Measurements from ENCODE around the gene GFI1B. TPM values are rescaled to one million over a fixed set of nuclear protein-coding genes. Genes with fewer than 3 reads are reported as not detected.
"Not testable (repeated sequence)": the region's sequence is repeated elsewhere in the genome, so short reads cannot be mapped to it uniquely, and the experiment has no call there.

The GFI1B gene
- polyA plus RNA-seq, 3 donors = 0.71 to 0.91 (median 0.78) TPM

DNA sequence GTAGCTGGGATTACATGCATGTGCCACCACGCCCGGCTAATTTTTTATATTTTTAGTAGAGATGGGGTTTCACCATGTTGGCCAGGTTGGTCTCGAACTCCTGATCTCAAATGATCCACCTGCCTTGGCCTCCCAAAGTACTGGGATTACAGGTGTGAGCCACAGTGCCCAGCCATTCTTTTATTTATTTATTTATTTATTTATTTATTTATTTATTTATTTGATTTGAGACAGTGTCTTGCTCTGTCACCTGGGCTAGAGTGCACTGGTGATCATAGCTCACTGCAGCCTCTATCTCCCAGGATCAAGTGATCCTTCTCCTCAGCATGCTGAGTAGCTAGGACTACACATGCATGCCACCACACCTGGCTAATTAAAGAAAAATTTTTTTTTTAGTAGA is 10.6 kb upstream of the GFI1B start:
- DNase-seq = not testable (repeated sequence)

DNA sequence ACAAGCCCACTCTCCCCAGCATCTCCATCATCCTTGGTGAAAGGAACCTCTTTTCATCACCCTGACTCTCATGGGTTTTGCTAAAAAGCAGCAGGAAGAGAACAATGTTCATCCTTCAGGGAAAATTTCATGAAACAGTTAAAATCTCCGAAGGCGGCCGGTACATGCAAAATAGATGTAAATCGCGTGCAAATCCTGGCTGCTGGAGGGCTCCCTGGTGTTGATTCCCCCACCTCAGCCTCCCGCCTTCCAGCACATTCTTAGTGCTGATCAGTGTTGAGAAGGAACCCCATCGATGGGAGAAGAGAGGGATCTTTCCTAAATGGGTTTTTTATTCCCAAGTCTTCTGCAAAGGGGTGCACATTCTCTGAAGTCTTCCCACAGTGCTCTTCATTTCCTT is 8.7 kb upstream of the GFI1B start:
- no peak for DNase-seq

DNA sequence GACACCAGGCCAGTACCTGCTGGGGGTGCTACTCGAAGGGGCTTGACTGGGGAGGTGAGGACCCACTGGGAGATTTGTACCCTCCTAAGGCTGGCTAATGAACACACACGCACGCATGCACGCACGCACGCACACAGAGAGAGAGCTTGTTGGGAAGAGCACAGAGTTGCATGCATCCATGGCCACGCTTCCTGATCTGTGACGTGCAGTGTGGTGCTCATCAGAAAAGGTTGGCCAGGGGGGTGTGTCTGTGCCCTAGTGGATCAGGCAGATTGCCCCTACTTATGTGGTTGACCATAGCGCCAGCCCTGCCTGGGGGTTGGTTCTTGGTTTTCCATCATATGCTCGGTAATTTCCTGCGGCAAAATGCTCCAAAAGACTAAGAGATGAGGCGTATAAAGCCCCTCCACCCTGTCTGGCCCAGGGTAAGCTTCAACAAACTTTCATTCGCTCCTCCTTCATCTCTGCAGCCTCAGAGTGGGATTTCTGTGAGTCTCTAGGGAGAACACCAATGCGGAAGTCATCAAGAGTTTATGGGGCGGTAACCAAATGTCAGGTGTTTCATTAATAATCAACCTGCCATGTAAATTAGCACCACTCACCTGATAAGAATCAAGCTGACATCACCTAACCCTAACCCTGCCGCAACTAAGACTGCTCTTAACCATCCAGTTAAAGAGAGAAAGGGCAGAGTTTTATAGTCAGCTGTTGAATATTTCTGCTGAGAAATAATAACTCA is 8.0 kb upstream of the GFI1B start:
- DNase-seq = peak; percentile 64

DNA sequence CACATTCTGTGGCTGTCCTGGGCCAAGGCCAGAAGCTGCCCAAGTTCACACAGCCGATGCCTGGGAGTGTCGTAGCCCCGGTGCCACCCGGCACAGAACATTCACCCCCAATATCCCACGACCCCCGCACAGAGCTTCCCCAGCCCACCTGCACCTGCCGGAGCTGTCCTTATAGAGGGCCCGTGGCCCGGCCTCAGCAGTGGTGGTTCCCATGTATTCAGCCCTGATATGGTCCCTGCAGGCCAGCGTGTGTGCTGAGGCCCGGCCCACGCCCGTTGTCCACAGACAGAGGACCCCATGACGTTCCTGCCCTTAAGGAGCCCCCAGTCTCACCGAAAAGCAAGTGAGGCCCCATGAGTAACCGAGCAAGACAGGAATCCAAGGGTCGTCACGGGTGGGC is 5.3 kb upstream of the GFI1B start:
- no peak for DNase-seq

- no peak for DNase-seq
Measured at GRCh38 chr9:132973713-132974112, 4.8 kb upstream of the GFI1B start.

- no peak for DNase-seq
Measured at GRCh38 chr9:132975961-132976360, 2.5 kb upstream of the GFI1B start.

GRCh38 chr9:132976571-132976970 is 1.9 kb upstream of the GFI1B start:
- DNase-seq = no peak

- no peak for DNase-seq
Measured at GRCh38 chr9:132978112-132978450, 413 bp upstream of the GFI1B start.

DNA sequence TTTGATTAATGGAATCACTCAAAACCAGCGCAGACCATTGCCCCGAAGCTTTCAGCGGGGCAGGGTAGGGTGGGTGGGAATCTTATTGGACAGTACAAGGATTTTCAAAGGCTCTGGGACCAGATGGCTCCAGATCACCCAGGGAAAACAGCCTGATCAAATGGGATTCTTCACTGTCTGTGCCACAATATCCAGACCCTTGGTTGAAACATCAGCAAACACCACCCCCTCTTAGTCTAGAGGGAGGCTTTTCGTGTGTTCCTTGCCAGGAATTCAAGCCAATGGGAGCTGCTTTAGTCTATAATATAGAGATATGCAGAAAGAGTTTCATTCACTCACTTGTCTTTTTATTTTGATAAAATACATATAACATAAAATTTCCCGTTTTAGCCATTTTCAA is 1.7 kb downstream of the GFI1B start:
- no peak for DNase-seq

DNA sequence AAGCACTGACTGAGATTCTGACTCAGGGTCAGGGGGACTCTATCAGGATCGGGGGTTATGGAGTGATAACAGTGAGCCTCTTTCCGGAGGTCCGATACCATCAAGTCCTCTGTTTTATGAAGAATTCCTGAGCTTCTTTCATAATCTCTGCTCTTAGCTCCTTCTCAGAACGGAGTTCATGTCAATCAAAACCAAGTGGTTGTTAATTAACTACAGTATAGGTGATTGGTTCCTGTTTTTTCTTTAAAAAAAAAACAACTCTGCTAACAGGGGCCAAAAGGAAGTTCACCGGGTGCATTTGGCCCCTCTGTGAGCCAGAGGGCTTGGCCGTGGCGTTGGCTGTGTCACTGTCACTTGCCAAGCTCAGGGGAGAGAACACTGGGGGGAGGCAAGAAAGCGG is 4.0 kb downstream of the GFI1B start:
- no peak for DNase-seq

GRCh38 chr9:132983491-132984201 is 5.2 kb downstream of the GFI1B start:
- no peak for DNase-seq

GRCh38 chr9:132984202-132985070 is 5.9 kb downstream of the GFI1B start:
- no peak for DNase-seq

- no peak for DNase-seq
Measured at GRCh38 chr9:132985071-132985350, 6.5 kb downstream of the GFI1B start.

- DNase-seq = no peak
Measured at GRCh38 chr9:132985489-132985888, 7.0 kb downstream of the GFI1B start.

DNA sequence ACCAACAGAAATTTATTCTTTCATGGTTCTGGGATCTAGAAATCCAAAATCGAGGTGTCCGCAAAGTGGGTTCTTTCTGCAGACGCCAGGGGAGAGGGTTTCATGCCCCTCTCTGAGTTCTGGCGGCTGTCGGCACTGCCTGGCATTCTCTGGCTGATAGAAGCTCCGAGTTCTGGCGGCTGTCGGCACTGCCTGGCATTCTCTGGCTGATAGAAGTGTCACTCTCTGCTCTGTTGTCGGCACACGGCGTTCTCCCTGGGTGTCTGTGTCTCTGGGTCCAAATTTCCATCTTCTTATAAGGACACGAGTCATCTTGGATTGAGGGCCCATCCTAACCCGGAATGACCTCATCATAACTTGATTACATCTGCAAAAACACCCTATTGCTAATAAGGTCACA is 7.6 kb downstream of the GFI1B start:
- DNase-seq = no peak

DNA sequence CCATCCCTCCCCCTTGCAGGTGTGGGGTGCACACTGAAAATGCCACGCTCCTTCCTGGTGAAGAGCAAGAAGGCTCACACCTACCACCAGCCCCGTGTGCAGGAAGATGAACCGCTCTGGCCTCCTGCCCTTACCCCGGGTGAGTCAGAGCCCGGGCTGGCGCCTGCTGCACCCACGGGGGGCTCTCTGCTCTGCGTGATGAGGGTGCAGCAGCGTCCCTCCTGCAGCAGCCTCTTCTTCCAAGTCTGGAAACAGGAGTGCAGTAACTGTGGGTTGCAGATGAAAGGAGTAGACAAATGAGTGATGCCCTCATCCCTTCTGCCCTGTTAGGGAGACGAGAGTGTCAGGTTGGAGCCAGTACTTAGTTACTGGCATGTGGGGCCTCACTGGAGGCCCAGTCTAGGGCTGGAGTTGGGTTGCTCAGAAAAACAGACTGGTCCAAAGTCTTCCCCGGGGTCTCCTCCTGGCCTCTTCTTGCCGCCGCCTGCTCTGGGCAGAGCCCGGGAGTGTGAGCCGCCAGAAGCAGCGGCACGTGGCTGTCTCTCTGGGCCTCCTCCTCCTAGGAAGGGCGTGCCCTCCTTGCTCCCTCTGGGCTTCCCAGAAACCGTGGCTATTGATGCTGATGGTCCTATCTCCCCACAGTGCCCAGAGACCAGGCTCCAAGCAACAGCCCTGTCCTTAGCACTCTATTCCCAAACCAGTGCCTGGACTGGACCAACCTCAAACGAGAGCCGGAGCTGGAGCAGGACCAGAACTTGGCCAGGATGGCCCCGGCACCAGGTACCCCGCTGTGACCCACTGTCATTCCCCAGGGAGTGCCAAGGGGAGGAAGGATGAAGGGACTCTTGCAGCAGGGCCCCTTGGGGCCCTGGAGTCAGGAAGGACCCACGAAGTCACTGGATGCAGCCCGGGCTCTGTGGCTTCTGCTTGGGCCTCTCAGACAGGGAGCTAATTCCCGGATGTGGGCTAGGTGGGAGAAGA is 8.4 kb downstream of the GFI1B start:
- DNase-seq = no peak

DNA sequence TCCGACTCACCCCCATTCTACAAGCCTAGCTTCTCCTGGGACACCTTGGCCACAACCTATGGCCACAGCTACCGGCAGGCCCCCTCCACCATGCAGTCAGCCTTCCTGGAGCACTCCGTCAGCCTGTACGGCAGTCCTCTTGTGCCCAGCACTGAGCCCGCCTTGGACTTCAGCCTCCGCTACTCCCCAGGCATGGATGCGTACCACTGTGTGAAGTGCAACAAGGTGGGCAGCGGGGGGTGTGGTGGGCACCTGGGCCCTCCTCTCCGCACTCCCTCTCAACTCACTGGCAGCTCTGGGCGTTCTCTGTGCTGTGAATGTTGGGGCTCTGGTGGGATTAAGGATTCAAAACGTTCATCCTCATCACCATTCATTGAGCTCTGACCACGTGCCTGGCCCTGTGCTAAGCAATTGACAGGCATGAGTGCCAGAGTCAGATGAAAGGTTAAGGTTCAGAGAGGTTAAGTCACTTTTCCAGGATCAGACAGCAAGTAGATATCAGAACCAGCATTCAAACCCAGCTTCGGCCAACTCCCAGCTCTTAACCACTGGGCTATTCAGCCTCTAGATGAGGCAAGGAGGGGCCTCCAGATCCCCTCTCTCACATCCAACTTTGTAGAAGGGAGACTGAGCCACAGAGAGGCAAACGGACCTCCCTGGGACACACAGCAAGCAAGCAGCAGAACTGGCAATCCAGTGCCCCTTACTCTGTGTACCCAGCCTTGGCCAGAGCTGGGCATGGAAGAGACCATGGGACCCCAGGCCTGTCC is 9.9 kb downstream of the GFI1B start:
- DNase-seq = no peak

- DNase-seq = no peak
Measured at GRCh38 chr9:132989014-132989310, 10.5 kb downstream of the GFI1B start.

DNA sequence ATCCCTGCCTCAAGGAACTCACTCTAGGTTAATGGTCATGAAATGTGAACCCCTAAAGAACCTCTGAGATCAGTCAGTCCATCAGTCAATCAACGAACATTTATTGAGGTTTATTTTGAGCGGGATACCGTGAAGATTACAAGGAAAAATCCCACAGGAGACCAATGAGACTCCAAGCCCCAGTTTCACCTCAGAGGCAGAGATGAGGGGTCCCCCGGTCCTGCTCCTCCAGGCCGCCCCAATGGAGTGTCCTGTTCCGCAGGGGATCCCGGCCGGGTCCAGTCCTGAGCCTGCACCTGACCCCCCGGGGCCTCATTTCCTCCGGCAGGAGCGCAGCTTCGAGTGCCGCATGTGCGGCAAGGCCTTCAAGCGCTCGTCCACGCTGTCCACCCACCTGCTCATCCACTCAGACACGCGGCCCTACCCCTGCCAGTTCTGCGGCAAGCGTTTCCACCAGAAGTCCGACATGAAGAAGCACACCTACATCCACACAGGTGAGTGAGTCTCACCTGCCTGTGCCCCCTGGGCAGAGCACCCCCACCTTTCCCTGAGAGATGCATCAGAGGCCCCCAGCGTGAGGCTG is 11.0 kb downstream of the GFI1B start:
- DNase-seq = no peak

- DNase-seq = not testable (repeated sequence)
Measured at GRCh38 chr9:132989998-132990557, 11.6 kb downstream of the GFI1B start.

GRCh38 chr9:132990781-132991180 is 12.3 kb downstream of the GFI1B start:
- no peak for DNase-seq
